ENCODE data around the gene MYLIP. TPM values are rescaled to one million over a fixed set of nuclear protein-coding genes. Genes with fewer than 3 reads are reported as not detected.

The MYLIP gene
- total RNA-seq, 1 experiment from 2014 or later: 27.0 TPM

DNA sequence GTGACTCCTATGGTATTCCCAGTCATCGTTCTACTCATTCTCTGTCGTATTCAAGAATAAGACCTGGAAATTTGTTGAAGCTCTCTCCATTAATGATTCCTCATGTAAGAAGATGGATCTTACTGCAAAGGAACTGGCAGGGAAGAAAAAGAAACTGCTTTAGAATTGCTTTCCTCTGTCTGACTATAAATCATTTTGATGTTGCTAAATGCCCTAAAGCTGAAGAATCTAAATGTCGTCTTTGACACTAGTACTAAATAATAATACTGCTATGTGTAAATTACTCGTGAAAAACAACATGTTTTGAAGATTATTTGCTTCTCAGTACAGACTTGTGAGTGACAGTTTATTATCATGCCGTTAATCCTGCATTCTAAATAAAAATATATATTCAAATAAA is 20.5 kb upstream of the MYLIP start:
- DNase-seq: no peak
- no peak overlapping the region for H3K9ac ChIP-seq (ENCODE audit: extremely low read depth, insufficient read length, low read length)
- Mint-ChIP-seq H3K27ac (no peak overlapping the region), H3K4me1 (no peaks in the 10 kb centered on the region), H3K9me3 (no peaks in the 10 kb centered on the region), H3K27me3 (ENCODE audit: low read depth) (peaks cover 3% of the 10 kb centered on the region; the same call in 1 of the 2 replicates), H3K4me3 (no peak overlapping the region), H3K36me3 (ENCODE audit: insufficient read depth in 1 of 3, low read depth in 3 of 3) (no peaks in the 10 kb centered on the region)
- H2BK15ac ChIP-seq (ENCODE audit: low read depth, low read length): no peak overlapping the region
- no peak overlapping the region for H3K56ac ChIP-seq (ENCODE audit: insufficient read length, low read depth, low read length)
- H2BK20ac ChIP-seq (ENCODE audit: low read depth, low read length, poor library complexity, severe bottlenecking): no peak overlapping the region
- no peaks in the 10 kb centered on the region for H4K20me1 ChIP-seq (ENCODE audit: control insufficient read depth, insufficient read depth, insufficient read length)
- H3K9me3 ChIP-seq (ENCODE audit: control insufficient read depth, low read depth, low read length): no peaks in the 10 kb centered on the region
- no peak overlapping the region for H2BK120ac ChIP-seq (ENCODE audit: low read depth, low read length, poor library complexity, severe bottlenecking)
- H3K14ac ChIP-seq (ENCODE audit: insufficient read depth, low read length): no peak overlapping the region
- no peak overlapping the region for H2AK5ac ChIP-seq (ENCODE audit: insufficient read length, low read length)
- H3K79me2 ChIP-seq (ENCODE audit: insufficient read depth, low read length): no peaks in the 10 kb centered on the region
- no peak overlapping the region for H4K91ac ChIP-seq (ENCODE audit: insufficient read length, low read depth, low read length)
- no peak overlapping the region for H2BK12ac ChIP-seq (ENCODE audit: insufficient read length, low read depth, low read length)
- H3K4me1 ChIP-seq (ENCODE audit: insufficient read depth, low read length): no peaks in the 10 kb centered on the region
- H3K18ac ChIP-seq (ENCODE audit: insufficient read length, low read depth, low read length): no peak overlapping the region
- no peak overlapping the region for H3T11ph ChIP-seq (ENCODE audit: low read length)
- WGBS (ENCODE audit: extremely low coverage, insufficient read length, low lambda C conversion rate): no CpG with 5 or more reads among the region's 5 CpGs
- no peak overlapping the region for H2AFZ ChIP-seq (ENCODE audit: low read length)
- H3K4ac ChIP-seq (ENCODE audit: low read depth, low read length): no peak overlapping the region
- no peaks in the 10 kb centered on the region for H3K27me3 ChIP-seq (ENCODE audit: insufficient read depth, low read length)
- no peak overlapping the region for H2BK5ac ChIP-seq (ENCODE audit: insufficient read length, low read length)
- H3K4me2 ChIP-seq (ENCODE audit: insufficient read depth, insufficient read length, low read length): no peak overlapping the region
- H4K5ac ChIP-seq (ENCODE audit: insufficient read length, low read depth, low read length): no peak overlapping the region
- no peaks in the 10 kb centered on the region for H3K23me2 ChIP-seq (ENCODE audit: insufficient read length, low read depth, low read length, poor library complexity, severe bottlenecking)
- H3K27ac ChIP-seq (ENCODE audit: insufficient read length, low read depth, low read length): no peak overlapping the region
- H4K8ac ChIP-seq (replicated peaks; ENCODE audit: insufficient read length, low read depth, low read length): no peak overlapping the region
- TF ChIP-seq, protein P1, sequence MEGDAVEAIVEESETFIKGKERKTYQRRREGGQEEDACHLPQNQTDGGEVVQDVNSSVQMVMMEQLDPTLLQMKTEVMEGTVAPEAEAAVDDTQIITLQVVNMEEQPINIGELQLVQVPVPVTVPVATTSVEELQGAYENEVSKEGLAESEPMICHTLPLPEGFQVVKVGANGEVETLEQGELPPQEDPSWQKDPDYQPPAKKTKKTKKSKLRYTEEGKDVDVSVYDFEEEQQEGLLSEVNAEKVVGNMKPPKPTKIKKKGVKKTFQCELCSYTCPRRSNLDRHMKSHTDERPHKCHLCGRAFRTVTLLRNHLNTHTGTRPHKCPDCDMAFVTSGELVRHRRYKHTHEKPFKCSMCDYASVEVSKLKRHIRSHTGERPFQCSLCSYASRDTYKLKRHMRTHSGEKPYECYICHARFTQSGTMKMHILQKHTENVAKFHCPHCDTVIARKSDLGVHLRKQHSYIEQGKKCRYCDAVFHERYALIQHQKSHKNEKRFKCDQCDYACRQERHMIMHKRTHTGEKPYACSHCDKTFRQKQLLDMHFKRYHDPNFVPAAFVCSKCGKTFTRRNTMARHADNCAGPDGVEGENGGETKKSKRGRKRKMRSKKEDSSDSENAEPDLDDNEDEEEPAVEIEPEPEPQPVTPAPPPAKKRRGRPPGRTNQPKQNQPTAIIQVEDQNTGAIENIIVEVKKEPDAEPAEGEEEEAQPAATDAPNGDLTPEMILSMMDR (conservative IDR thresholded peaks at IDR 0.05): no peak
- no peak overlapping the region for H3K23ac ChIP-seq (ENCODE audit: insufficient read length, low read depth, low read length)
- no peaks in the 10 kb centered on the region for H3K79me1 ChIP-seq (ENCODE audit: insufficient read depth, low read depth, low read length, poor library complexity, severe bottlenecking)
